22Rv1 (cell line): ENCODE data around the gene MAP4K1.

Experiments
- ZFX ChIP-seq: fragments of 450-650 bp; IDR thresholded peaks from 2 replicates; pipeline ENCODE4 v1.6.1; 2017; ENCODE audit warnings: antibody characterized with exemption, borderline replicate concordance
- TF ChIP-seq, protein P1 (sequence below): fragments of 450-650 bp; IDR thresholded peaks from 2 replicates; pipeline ENCODE4 v1.5.1; 2017; ENCODE audit warnings: mild to moderate bottlenecking

GRCh38 chr19:38580080-38580479 lies 37.7 kb downstream of the MAP4K1 start:
- TF ChIP-seq, protein P1, sequence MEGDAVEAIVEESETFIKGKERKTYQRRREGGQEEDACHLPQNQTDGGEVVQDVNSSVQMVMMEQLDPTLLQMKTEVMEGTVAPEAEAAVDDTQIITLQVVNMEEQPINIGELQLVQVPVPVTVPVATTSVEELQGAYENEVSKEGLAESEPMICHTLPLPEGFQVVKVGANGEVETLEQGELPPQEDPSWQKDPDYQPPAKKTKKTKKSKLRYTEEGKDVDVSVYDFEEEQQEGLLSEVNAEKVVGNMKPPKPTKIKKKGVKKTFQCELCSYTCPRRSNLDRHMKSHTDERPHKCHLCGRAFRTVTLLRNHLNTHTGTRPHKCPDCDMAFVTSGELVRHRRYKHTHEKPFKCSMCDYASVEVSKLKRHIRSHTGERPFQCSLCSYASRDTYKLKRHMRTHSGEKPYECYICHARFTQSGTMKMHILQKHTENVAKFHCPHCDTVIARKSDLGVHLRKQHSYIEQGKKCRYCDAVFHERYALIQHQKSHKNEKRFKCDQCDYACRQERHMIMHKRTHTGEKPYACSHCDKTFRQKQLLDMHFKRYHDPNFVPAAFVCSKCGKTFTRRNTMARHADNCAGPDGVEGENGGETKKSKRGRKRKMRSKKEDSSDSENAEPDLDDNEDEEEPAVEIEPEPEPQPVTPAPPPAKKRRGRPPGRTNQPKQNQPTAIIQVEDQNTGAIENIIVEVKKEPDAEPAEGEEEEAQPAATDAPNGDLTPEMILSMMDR, result no peak
- no peak for TF ChIP-seq ZFX
